Glutamatergic neuron (in vitro differentiated cells): ENCODE results near the gene FAM136A. TPM values are rescaled to one million over a fixed set of nuclear protein-coding genes. Genes with fewer than 3 reads are reported as not detected.
"Not testable (repeated sequence)": the region's sequence is repeated elsewhere in the genome, so short reads cannot be mapped to it uniquely, and the experiment has no call there.

Source experiments
- DNase-seq: peaks from one replicate; pipeline ENCODE4 v3.0.0; 2022
- H3K27ac Mint-ChIP-seq: one replicate; pipeline ENCODE4 v1.8.0; 2020; ENCODE audit warnings: mild to moderate bottlenecking, mixed read lengths, inconsistent platforms; ENCODE audit not compliant: unreplicated experiment
- H3K27me3 Mint-ChIP-seq: one replicate; pipeline ENCODE4 v1.8.0; 2020; ENCODE audit warnings: mild to moderate bottlenecking, moderate library complexity, mixed read lengths, inconsistent platforms; ENCODE audit not compliant: unreplicated experiment
- H3K36me3 Mint-ChIP-seq: one replicate; pipeline ENCODE4 v1.8.0; 2020; ENCODE audit warnings: mild to moderate bottlenecking, mixed read lengths, inconsistent platforms; ENCODE audit not compliant: unreplicated experiment
- H3K4me1 Mint-ChIP-seq: one replicate; pipeline ENCODE4 v1.8.0; 2020; ENCODE audit warnings: mild to moderate bottlenecking, low read depth, mixed read lengths, inconsistent platforms; ENCODE audit not compliant: unreplicated experiment
- H3K4me3 Mint-ChIP-seq: one replicate; pipeline ENCODE4 v1.8.0; 2020; ENCODE audit warnings: mild to moderate bottlenecking, mixed read lengths, inconsistent platforms; ENCODE audit not compliant: unreplicated experiment
- H3K9me3 Mint-ChIP-seq: one replicate; pipeline ENCODE4 v1.8.0; 2020; ENCODE audit warnings: mild to moderate bottlenecking, moderate library complexity, mixed read lengths, inconsistent platforms; ENCODE audit not compliant: unreplicated experiment
- total RNA-seq: library from RNA; stranded (reverse); fragmentation: NEBNext Ultra II Directional; extraction: Animal tissue kit (Norgen Biotek cat#: 25700); gene quantifications from one replicate; pipeline ENCODE4 v1.2.1, GENCODE V29; 2021; ENCODE audit not compliant: unreplicated experiment
- TF ChIP-seq, protein P1 (sequence below): fragments of 200-600 bp; sonication (generic); IDR thresholded peaks from one replicate; pipeline ENCODE4 v1.5.0; 2021; ENCODE audit not compliant: partially characterized antibody, unreplicated experiment

FAM136A gene
- total RNA-seq, 1 donor from 2014 or later: 17.3 TPM

DNA sequence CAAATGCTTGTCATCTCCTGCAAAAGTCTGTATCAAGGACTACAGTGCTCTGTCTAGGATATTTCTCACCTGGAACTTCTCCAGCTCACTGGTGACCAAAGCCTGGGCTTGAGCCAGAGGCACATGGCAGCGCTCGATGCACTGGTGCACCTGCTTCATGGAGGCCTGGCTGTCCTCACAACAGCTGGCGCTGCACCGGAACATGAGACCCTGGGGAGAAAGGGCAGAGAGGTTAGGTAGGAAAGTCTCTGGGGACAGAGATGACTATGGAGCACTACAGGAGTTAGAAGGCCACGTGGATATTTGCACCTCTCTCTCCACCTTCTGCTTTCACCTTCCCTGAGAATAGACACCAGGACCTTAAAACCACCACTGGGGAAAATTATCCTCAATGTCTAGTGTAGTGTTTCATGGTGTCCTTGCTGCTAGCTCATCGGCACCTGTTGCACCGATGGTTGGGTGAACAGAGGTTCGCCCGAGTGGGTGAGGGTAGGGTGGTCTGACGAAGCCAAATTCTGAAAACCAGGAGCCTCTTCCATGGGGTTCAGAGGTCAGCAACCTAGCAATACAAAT is 1.0 kb downstream of the FAM136A start:
- Mint-ChIP-seq H3K36me3 (no peaks in the 10 kb centered on the region), H3K4me1 (peaks cover 10% of the 10 kb centered on the region), H3K27ac (peak overlapping the region; percentile 62), H3K9me3 (peaks cover 4% of the 10 kb centered on the region), H3K4me3 (peak overlapping the region; percentile 91), H3K27me3 (peaks cover 2% of the 10 kb centered on the region)
- DNase-seq: no peak
- TF ChIP-seq, protein P1, sequence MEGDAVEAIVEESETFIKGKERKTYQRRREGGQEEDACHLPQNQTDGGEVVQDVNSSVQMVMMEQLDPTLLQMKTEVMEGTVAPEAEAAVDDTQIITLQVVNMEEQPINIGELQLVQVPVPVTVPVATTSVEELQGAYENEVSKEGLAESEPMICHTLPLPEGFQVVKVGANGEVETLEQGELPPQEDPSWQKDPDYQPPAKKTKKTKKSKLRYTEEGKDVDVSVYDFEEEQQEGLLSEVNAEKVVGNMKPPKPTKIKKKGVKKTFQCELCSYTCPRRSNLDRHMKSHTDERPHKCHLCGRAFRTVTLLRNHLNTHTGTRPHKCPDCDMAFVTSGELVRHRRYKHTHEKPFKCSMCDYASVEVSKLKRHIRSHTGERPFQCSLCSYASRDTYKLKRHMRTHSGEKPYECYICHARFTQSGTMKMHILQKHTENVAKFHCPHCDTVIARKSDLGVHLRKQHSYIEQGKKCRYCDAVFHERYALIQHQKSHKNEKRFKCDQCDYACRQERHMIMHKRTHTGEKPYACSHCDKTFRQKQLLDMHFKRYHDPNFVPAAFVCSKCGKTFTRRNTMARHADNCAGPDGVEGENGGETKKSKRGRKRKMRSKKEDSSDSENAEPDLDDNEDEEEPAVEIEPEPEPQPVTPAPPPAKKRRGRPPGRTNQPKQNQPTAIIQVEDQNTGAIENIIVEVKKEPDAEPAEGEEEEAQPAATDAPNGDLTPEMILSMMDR: no peak

DNA sequence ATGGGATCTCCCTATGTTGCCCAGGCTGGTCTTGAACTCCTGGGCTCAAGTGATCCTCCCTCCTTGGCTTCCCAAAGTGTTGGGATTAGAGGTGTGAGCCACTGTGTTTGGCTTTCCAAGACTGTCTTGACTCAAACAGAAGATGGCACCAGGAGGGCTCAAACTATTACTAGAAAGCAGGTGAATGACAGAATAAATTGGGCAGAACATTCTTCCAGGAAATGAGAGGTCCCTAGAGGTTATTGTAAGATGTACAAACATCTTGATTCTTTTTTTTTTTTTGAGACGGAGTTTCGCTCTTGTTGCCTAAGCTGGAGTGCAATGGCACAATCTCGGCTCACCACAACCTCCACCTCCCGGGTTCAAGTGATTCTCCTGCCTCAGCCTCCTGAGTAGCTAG is 4.0 kb downstream of the FAM136A start:
- not testable (repeated sequence) for H3K9me3 Mint-ChIP-seq, H3K4me3 Mint-ChIP-seq, H3K27ac Mint-ChIP-seq, DNase-seq, H3K27me3 Mint-ChIP-seq, H3K36me3 Mint-ChIP-seq, H3K4me1 Mint-ChIP-seq

DNA sequence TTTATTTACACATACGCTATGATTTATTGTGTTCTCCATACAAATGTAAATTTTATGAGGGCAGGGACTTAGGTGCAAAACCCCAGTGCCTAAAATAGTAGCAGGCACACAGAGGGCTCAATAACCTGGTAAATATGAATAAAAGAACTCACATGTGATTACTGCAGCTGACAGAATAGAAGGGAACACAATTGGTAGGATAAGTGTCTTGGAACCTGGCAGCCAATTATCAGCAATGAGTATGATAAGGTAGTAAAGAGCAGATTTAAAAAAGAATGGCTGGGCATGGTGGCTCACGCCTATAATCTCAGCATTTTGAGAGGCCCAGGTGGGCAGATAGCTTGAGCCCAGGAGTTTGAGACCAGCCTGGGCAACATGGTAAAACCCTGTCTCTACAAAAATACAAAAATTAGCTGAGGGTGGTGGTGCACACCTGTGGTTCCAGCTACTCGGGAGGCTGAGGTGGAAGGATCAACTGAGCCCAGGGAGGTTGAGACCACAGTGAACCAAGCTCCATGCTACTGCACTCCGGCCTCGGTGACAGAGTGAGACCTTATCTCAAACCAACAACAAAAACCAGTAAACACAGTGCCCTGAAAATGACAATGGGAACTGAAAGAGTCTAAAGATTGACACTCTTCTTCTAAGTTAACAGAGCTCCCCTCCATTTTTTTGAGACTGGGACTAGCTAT is 18.2 kb downstream of the FAM136A start:
- H3K4me3 Mint-ChIP-seq: no peak overlapping the region
- no peak overlapping the region for H3K27ac Mint-ChIP-seq
- H3K36me3 Mint-ChIP-seq: no peaks in the 10 kb centered on the region
- H3K27me3 Mint-ChIP-seq: no peaks in the 10 kb centered on the region
- TF ChIP-seq, protein P1: no peak
- no peaks in the 10 kb centered on the region for H3K4me1 Mint-ChIP-seq
- no peaks in the 10 kb centered on the region for H3K9me3 Mint-ChIP-seq
- no peak for DNase-seq

GRCh38 chr2:70282439-70282838 is 19.4 kb downstream of the FAM136A start:
- H3K36me3 Mint-ChIP-seq: no peaks in the 10 kb centered on the region
- H3K4me3 Mint-ChIP-seq: no peak overlapping the region
- no peaks in the 10 kb centered on the region for H3K27me3 Mint-ChIP-seq
- DNase-seq: no peak
- no peaks in the 10 kb centered on the region for H3K9me3 Mint-ChIP-seq
- TF ChIP-seq, protein P1: no peak
- H3K27ac Mint-ChIP-seq: no peak overlapping the region
- no peaks in the 10 kb centered on the region for H3K4me1 Mint-ChIP-seq

DNA sequence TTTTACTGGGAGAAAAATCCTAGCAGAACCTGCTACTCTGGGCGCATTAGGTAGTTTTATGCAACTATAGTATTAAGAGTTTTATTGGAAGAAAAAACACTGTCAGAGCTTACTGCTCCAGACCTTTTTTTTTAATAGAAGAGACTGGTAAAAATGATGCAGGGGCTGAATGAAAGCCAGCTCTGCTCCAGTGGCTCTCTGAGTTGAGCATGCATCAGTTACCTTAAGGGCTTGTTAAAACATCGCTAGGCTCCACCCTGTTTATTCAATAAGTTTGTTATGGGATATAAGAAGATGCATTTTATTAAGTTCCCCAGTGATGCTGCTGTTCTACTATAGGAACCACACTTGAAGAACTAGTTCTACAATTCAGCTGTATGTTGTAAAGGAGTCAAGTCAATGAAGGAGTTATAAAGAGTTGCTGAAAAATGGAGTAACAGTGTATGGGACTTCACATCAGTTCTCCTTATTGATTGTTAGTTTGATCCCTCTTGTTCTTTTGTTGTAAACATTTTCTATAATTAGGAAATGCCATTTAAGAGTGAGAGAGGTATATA is 21.5 kb downstream of the FAM136A start:
- no peaks in the 10 kb centered on the region for H3K9me3 Mint-ChIP-seq
- no peak overlapping the region for H3K27ac Mint-ChIP-seq
- DNase-seq: no peak
- TF ChIP-seq, protein P1: no peak
- no peak overlapping the region for H3K4me3 Mint-ChIP-seq
- H3K27me3 Mint-ChIP-seq: no peaks in the 10 kb centered on the region
- no peaks in the 10 kb centered on the region for H3K36me3 Mint-ChIP-seq
- no peaks in the 10 kb centered on the region for H3K4me1 Mint-ChIP-seq
